Measurements from ENCODE around the gene SEMA3F. TPM values are rescaled to one million over a fixed set of nuclear protein-coding genes. Genes with fewer than 3 reads are reported as not detected.

The SEMA3F gene
- total and polyA plus RNA-seq, 2 donors (not counting 1 experiment from before 2014, with no cell fraction given), result 5.1 to 9.7 TPM

- H3K27me3 ChIP-seq (ENCODE audit: control insufficient read depth, insufficient read depth, low read length), result no peaks in the 10 kb centered on the region
- peak overlapping the region; percentile 39 for H3K4me2 ChIP-seq (ENCODE audit: extremely low read depth, insufficient read depth, low read length)
- H3K9me3 ChIP-seq (ENCODE audit: control insufficient read depth, insufficient read depth, low read depth, low read length), result no peaks in the 10 kb centered on the region
- DNase-seq (ENCODE audit: low read depth in 2 of 2), result no peak
- peak overlapping the region in 1 of 4 experiments; percentile 7 for H3K4me3 ChIP-seq (replicated peaks in 1 of 4; ENCODE audit: control extremely low read depth in 1 of 4, insufficient read depth in 1 of 4, low read depth in 3 of 4, low read length in 4 of 4)
- H3K36me3 ChIP-seq (ENCODE audit: control insufficient read depth, insufficient read depth, low read length), result no peaks in the 10 kb centered on the region
- H3K79me2 ChIP-seq (ENCODE audit: control insufficient read depth, insufficient read depth, low read length), result no peaks in the 10 kb centered on the region
- H3K27ac ChIP-seq (ENCODE audit: insufficient read depth, low read length), result peak overlapping the region; percentile 29
- no peak for TF ChIP-seq CTCF (conservative IDR thresholded peaks at IDR 0.05 in 1 of 2, IDR thresholded peaks at IDR 0.05 in 1 of 2; ENCODE audit: low read depth in 1 of 2, low read length in 2 of 2)
- TF ChIP-seq EZH2 (IDR thresholded peaks at IDR 0.05; ENCODE audit: low read length, missing control alignments), result no peak
- peaks cover 33% of the 10 kb centered on the region for H3K4me1 ChIP-seq (ENCODE audit: control insufficient read depth, extremely low read depth, insufficient read depth, low read length)
- no peaks in the 10 kb centered on the region for H4K20me1 ChIP-seq (ENCODE audit: control insufficient read depth, extremely low read depth, insufficient read depth, low read length)
- no peak overlapping the region for H3K9ac ChIP-seq (ENCODE audit: insufficient read depth, low read length)
- no peak overlapping the region for H2AFZ ChIP-seq (ENCODE audit: low read length)
Observed at GRCh38 chr3:50164481-50164880, 9.4 kb downstream of the SEMA3F start.

GRCh38 chr3:50164984-50165909 is 10.1 kb downstream of the SEMA3F start:
- Histone ChIP-seq H4K20me1 (ENCODE audit: control insufficient read depth, extremely low read depth, insufficient read depth, low read length) (no peaks in the 10 kb centered on the region), H3K9ac (ENCODE audit: insufficient read depth, low read length) (no peak overlapping the region)

More at GRCh38 chr3:50164984-50165909, 10.1 kb downstream of the SEMA3F start:
- H3K4me3 ChIP-seq (replicated peaks in 1 of 4; ENCODE audit: control extremely low read depth in 1 of 4, insufficient read depth in 1 of 4, low read depth in 3 of 4, low read length in 4 of 4), result no peak overlapping the region
- peak overlapping the region; percentile 75 for H3K27ac ChIP-seq (ENCODE audit: insufficient read depth, low read length)
- H3K4me2 ChIP-seq (ENCODE audit: extremely low read depth, insufficient read depth, low read length), result peak overlapping the region; percentile 62
- TF ChIP-seq CTCF (conservative IDR thresholded peaks at IDR 0.05 in 1 of 2, IDR thresholded peaks at IDR 0.05 in 1 of 2; ENCODE audit: low read depth in 1 of 2, low read length in 2 of 2) (no peak), EZH2 (IDR thresholded peaks at IDR 0.05; ENCODE audit: low read length, missing control alignments) (no peak)
- no peak overlapping the region for H2AFZ ChIP-seq (ENCODE audit: low read length)
- H3K27me3 ChIP-seq (ENCODE audit: control insufficient read depth, insufficient read depth, low read length), result no peaks in the 10 kb centered on the region
- H3K4me1 ChIP-seq (ENCODE audit: control insufficient read depth, extremely low read depth, insufficient read depth, low read length), result peaks cover 33% of the 10 kb centered on the region
- no peaks in the 10 kb centered on the region for H3K79me2 ChIP-seq (ENCODE audit: control insufficient read depth, insufficient read depth, low read length)
- peak; percentile 83 to 86 for DNase-seq (ENCODE audit: low read depth in 2 of 2)
- H3K9me3 ChIP-seq (ENCODE audit: control insufficient read depth, insufficient read depth, low read depth, low read length), result no peaks in the 10 kb centered on the region
- no peaks in the 10 kb centered on the region for H3K36me3 ChIP-seq (ENCODE audit: control insufficient read depth, insufficient read depth, low read length)

Data from fibroblast of lung (primary cell).